HTR-8/SVneo (cell line): Measurements from ENCODE around the gene TOPAZ1.
"Not testable (repeated sequence)": the region's sequence is repeated elsewhere in the genome, so short reads cannot be mapped to it uniquely, and the experiment has no call there.

ENCODE experiments used
- DNase-seq: peaks from one replicate; pipeline ENCODE4 v3.0.0; 2011; ENCODE audit warnings: low spot score, mixed read lengths; ENCODE audit not compliant: insufficient read length
- FAIRE-seq: peaks from 2 replicates; lab custom pipeline; 2011; peaks lifted over from hg19 to GRCh38; lab: Jason Lieb, UNC

The TOPAZ1 gene

DNA sequence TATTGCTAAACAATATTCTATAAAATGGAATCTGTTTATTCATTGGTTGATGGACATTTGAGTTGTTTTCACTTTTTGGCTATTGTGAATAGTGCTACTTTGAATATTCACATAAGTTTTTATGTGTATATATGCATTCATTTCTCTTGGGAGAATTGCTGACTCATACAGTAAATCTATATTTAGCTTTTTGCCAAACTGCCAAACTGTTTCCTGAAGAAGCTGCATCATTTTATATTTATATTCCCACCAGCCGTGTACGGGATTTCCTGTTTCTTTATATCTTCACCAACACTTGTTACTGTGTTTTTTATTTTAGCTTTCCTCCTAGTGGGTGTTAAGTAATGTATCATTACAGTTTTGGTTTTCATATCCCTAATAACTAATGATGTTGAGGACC lies 84.3 kb downstream of the TOPAZ1 start:
- FAIRE-seq (no peak), DNase-seq (no peak)

DNA sequence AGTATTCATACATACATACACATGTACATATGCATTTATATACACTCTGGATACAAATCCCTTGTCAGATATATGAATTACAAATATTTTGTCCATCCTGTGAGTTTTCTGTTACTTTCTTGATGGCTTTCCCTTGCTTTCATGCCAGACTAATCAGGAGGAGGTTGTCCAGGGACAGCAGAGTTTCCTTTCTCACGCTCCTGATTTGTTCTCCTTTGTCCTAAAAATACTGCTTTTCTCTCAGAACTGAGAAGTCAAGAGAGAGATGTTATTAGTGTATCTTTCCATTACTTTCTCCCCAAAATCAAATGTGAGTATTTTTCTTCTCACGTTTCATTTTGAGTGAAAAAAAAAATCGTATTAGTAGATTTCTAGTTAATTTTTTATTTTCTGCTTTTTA lies 84.8 kb downstream of the TOPAZ1 start:
- DNase-seq: no peak
- no peak for FAIRE-seq

DNA sequence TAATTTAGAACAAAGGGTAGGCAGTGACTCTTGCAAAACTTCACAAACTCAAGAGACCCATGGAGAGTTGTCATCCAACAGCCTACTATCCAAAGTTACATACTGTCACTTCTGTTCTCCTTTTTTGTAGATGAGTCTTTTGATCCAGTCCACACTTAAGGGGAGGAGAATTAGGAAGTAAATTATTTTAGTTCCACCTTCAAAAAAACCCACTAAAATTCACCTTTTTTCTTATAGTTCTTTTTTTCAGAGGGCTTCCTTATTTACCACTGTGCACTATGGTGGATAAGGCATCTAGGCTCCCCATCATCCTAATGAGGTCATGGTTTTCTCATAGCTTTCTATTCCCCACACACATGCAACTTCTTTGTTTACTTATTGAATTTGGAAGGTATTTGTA lies 88.3 kb downstream of the TOPAZ1 start:
- DNase-seq (no peak), FAIRE-seq (no peak)

DNA sequence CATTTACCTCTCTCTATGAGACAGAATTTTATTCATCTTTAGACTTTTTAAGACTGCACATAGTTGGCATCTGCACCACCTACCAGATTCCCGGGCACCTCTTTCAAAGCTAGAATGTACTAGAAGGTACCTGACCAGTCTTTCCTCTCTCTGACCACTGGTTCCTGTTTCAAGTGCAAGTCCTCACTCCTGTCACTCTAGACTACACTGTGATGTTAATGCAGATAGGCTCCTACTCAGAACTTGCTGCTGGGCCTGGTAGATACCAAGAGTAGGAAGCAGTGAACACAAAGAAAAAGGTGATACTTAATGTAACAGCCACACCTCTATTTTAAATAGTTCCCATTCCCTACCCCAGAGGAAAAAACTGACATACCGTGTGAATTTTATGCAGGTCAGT lies 88.8 kb downstream of the TOPAZ1 start:
- DNase-seq: no peak
- no peak for FAIRE-seq

DNA sequence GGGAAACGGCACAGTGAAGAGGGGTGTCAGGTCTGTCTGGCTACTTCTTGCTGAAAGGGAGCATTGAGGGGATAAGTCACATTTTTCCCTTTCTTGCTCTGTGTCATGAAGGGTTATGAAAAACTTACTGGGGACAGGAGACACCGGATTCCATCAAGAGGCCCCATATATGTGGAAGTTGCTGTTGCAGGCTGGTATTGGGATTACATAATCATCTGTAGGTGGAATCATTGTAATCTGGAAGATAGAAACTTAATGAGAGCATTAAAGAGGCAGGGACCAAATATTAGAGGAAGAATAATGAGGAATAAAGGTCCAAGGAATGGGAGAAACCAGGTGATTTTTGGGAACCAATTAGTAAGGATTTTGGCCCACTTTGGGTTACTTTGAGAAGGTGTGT lies 92.6 kb downstream of the TOPAZ1 start:
- DNase-seq (no peak), FAIRE-seq (no peak)

DNA sequence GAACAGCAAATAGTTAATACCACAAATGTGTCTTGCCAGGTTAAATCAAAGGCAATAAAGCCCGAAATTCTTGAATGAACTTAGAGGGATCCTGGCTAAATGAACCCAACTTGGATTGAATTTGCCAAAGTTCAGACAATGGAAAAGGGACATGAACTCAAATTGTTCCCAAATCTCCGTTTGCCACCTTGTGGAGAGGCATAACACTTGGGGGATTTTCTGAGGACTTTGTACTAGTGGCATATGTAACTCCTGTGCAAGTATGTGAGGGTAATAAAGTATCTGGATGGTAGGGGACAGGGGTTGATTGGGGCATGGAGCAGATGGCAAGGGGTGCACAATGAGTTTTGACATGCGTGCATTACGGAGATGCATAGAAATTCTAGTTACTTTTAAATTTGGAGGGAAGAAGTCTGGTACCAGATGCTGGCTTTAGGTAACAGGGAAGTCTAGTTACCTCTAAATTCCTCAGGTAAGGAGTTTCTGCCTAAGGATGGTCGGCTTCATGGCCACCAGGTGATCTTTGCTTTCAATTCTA lies 95.6 kb downstream of the TOPAZ1 start:
- DNase-seq (no peak), FAIRE-seq (no peak)

DNA sequence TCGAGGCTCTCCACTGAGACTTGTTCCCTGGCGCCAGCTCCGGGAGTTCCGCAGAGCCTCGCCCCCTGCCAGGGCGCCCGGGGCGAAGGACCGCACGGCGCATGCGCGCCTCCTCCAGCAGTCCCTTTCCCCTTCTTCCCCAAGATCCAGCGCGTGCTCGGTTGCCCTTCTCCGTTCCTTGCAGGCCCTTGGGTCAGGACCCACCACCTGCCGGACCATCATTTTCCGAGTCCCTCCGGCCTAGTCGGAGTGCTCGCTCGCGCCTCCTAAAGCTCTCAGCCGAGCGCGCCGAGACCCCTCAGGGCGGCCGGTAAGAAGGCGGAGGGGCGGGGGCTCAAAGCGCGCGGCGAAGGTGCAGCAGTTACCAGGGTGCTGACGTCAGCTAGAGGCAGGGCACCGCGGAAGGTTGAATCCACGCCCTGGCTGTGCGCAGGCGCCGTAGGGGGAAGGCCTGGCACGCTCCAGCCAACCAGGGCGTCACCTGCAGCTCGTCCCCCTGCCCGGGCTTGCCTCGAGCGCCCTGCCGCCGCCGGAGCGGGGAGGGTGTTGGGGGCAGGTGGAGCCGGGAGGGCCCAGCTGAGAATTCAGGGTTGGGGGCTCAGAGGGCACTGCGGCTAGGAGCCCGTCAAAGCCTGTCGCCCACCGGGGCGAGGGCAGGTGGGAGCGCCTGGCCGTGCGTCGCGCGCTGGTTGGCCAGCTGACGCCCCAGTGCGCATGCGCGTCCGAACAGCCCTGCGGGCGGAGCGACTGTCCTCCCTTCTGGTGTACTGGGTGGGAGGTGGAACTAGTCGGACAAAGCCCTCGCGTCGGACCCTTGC lies 96.5 kb downstream of the TOPAZ1 start, which contains the start of gene TCAIM:
Gene TCAIM (plus strand): TSS at position 757 of the 818 bp plus-strand sequence. CDS start 16,017 bp downstream, outside the sequence.
- FAIRE-seq (peak; percentile 95), DNase-seq (peak; percentile 97)

DNA sequence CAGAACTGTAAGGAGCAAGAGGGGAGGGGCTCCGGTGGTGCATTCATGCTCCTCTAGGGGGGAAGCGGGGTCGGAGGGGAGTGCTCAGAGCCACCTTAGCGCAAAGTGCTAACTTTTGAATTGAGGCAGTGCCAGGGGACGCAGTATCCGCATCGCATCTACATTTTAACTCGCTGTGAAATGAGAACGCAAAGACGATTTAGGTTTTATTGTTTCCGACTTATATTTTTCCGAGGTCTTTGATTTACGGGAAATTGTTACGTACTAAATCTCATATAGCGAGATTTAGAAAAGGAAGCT lies 97.1 kb downstream of the TOPAZ1 start:
- FAIRE-seq: no peak
- DNase-seq: no peak

DNA sequence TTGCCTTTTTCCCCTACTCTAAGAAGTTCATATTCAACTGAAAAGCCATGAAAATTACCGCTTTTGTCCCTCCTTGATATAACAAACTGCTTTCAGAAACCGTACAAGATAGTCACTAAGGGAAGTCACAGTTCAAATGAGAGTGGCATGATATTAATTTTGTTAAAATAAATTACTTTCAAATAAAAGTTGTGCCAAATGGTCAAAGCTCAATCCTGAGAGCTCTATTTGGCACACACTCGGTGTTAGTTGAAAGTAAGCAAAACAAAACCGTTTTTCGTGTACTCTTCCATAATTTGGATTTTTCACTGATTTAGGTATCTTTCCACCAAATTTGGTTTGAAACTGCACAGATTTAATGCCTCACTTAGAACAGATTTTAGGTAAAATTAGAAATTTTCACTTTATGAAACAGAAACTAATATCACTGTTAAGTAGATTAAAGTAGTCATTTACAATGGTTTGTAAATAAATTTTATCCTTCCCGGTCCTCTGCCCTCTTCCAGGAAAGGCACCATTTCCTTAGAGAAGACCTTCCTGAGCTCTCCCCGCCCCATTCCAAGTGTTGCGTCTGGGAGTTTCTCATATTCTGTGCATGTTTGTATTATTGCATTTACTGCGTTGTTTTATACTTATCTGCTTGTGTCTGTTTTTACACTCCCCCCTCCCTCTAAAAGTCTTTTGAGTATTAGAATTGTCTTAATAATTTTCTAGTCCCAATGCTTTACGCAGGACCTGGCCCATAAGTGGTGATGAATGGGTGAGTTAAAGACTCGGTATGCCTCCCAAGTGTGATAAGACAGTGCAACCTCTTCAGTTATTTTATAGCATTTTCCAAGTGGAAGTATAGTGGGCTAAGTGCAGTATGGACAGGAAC lies 97.7 kb downstream of the TOPAZ1 start:
- no peak for DNase-seq
- no peak for FAIRE-seq

DNA sequence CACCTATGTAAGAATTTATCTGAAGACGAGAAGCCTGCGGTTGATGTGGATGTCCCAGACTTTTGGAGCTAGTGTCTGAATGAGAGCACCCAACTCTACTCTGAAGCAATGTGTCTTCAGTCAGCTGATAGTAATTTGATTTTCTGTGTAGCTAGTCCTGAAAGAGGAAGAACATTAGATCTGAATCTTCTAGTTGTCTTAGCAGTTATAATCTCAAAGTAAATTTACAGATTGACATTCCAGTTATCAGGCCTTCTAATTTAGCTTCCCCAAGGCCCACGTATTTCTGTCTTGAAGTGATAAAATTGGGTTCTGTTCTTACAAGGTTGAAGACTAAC lies 98.3 kb downstream of the TOPAZ1 start:
- no peak for DNase-seq
- no peak for FAIRE-seq

DNA sequence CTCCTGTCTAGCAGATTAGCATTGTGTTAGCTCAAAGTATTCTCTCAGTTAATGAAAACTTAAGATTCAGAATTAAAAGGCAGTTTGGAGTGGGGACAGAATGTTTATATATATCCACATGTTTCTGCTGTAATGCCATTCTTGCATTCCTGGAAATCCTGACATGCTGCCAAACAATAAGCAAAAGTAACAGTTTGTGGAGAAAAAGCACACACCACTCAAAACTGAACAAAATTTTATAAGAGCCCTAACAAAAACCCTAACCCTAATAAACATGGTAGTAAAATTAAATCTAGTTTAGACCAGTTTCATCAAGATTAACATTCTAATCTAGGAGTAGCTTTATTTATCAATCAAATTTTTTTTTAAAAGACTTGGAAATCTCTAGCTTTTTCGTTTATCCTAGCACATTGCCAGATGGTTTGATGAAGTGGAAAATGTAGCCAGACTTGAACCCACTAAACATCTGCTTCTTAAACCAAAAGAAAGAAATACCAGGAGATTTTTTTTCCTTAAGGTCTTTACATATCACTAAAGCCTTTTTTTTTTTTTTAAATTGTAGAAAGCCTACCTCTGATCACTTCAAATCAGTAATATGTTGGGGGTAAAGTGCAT lies 100.6 kb downstream of the TOPAZ1 start:
- no peak for FAIRE-seq

DNA sequence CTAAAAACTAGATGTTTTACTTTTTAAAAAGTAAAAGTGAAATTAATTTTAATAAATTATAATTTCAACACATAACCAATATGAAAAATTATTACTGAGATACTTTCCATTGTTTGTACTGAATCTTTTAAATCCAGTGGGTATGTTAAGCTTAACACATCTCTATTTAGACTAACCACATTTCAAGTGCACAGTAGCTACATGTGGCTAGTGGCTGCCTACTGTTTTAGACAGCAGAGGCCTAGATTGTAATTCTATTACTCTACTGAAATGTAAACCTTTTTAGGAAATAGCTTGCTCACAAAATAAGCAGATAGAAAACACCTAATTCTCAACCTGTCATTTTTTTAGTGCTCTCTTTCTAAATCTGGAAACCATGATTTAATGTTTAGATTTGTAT lies 101.7 kb downstream of the TOPAZ1 start:
- FAIRE-seq (no peak), DNase-seq (no peak)

More for the DNA sequence above, 100.6 kb downstream of the TOPAZ1 start:
- DNase-seq: peak; percentile 25

DNA sequence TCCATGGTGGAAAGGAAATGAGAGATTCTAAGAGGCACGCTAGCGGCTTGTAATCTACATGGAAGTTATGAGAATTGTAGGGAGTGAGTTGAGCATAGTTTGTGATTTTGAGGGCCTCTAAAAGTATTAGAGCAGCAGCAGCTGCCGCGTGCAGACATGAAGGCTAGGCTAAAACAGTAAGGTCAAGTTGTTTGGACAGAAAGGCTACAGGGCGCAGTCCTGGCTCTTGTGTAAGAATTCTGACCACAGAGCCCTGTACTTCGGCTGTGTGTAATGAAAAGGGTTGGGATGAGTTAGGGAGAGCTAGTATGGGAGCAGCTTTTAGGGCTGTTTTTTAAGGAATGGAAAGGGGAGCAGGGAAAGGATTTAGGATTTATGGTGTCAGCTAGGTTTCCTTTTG lies 104.9 kb downstream of the TOPAZ1 start:
- not testable (repeated sequence) for DNase-seq, FAIRE-seq

DNA sequence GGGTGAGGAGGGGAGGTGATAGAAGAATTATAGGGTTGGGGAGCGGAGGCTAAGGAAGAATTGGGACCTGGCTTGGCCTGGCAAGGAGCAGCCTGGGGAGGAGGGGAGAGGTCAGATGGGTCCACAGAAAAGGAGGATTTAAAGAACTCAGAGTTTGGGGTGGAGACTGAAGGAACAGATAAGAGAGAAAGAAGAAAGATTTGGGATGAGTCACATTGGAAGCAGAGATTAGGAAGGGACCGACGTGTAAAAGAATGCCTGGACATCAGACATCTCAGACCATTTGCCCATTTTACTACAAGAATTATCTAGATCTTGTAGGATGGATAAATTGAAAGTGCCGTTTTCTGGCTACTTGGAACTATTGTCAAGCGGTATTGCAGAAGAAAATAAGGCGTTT lies 107.3 kb downstream of the TOPAZ1 start:
- DNase-seq: no peak
- no peak for FAIRE-seq

DNA sequence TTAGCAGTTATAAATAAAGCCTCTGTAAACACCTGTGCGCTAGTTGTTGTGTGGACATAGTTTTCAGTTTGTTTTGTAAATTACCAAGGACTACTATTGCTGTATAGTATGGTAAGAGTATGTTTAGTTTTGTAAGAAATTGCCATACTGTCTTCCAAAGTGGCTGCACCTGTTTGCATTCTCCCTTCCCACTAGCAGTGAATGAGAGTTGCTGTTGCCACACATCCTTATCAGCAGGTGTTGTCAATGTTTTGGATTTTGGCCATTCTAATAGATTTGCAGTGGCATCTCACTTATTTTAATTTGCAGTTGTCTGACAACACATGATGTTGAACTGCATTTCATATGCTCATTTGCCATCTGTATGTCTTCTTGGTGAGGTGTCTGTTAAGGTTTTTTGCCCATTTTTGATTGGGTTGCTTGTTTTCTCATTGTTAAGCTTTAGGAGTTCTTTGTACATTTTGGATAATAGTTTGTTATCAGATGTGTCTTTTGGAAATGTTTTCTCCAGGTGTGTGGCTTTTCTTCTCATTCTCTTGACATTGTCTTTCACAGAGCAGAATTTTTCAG lies 111.8 kb downstream of the TOPAZ1 start:
- FAIRE-seq (no peak), DNase-seq (no peak)

DNA sequence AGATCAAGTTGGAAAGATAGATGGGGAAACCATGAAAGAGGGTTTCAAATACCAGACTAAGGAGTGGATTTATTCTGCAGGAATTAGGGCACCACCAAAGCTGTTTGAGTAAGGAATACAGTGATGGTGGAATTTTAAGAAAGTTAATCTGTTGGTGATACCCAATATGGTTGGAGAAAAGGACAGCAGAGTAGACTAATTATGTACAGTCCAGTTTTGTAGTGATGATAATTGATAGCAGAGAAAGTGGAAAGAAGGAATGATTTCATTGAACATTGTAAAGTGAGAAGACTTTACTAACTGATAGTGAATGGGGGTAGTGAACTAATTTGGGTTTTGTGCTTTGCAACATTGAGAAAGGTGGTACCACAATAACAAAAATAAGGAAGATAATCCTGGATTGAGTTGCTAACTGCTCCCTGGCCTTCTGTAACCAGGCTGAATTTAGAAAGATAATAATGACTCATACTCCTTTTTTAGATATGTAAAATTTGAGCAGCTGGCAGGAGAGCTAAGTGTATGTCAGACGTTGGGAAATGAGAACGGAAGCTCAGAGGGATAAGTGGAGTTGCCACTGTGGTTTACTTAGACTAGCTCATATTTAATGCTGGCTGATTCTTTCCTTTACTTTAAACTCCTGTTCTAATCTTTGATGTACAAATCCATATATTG lies 113.8 kb downstream of the TOPAZ1 start:
- FAIRE-seq (no peak), DNase-seq (peak; percentile 64)

DNA sequence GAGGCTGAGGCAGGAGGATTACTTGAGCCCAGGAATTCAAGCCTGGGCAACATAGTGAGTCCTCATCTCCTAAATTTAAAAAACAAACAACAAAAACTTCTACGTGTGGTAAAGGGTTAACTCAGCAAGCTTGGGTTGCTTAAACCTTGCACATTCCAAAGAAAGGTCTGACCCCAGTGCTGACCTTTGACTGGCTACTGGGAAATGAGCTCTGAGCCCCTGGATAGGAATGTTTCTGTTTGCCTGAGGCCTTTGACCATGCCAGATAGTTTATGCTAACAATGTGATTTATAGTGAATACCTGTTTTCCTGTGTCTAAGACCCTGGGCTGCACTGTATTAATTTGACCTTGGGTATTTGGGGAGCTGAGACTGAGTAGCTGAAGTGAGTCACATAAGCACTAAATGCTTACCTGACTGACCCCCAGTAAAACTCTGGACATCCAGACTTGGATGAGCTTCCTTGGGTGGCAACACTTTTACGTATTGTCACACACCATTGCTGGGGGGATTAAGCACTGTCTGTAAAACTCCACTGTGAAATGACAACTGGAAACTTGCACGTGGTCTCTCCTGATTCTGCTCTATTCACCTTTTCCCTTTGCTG lies 117.6 kb downstream of the TOPAZ1 start:
- peak; percentile 33 for FAIRE-seq
- DNase-seq: peak; percentile 11

DNA sequence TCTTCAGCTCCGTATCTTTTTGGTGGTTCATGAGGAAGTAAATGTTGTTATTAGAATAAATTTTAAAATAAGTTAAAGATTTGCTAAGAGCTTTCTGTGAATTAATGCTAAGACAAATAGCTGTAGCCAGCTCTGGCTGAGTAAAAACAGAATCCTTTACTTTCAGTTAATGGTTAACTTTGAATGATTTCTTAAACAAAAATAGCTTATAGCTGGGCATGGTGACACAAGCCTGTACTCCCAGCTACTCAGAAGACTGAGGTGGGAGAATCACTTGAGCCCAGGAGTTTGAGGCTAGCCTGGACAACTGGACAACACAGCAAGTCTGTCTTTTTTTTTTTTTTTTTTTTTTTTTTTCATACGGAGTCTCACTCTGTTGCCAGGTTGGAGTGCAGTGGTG lies 121.9 kb downstream of the TOPAZ1 start:
- FAIRE-seq (no peak), DNase-seq (no peak)

DNA sequence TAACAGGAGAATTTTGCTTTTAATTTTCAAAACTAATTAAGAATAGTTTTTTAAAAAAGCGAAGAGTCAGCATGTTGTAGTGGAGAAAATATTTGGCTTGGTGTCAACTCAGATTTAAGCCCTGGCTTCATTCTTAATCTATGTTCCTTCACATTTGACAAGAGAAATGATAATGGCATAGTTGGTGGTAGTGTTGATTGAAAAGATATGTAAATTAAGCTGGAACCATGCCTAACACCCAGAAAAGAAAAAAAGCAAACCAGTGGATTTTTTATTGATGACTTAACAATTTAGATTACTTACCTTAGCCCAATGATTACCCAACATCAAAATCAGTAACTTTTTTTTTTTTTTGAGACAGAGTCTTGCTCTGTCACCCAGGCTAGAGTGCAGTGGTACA lies 124.3 kb downstream of the TOPAZ1 start:
- FAIRE-seq: no peak
- no peak for DNase-seq

DNA sequence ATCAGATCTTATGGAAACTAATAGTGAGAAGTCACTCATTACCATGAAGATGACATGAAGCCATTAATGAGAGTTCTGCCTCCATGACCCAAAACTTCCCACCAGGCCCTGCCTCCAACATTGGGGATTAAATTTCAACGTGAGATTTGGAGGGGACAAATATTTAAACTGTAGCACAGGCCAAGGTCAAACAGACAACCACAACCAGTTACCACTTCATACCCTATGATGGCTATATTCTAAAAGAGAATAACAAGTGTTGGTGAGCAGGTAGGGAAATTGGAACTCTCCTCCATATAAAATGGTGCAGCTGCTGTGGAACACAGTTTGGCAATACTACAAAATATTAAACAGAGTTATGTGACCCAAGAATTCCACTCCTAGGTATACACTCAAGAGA lies 133.8 kb downstream of the TOPAZ1 start:
- DNase-seq (no peak), FAIRE-seq (no peak)
